ENCODE measurements around the gene STX18. TPM values are rescaled to one million over a fixed set of nuclear protein-coding genes. Genes with fewer than 3 reads are reported as not detected.

Gene STX18
- total RNA-seq, 1 donor from 2014 or later: 32.4 TPM

DNA sequence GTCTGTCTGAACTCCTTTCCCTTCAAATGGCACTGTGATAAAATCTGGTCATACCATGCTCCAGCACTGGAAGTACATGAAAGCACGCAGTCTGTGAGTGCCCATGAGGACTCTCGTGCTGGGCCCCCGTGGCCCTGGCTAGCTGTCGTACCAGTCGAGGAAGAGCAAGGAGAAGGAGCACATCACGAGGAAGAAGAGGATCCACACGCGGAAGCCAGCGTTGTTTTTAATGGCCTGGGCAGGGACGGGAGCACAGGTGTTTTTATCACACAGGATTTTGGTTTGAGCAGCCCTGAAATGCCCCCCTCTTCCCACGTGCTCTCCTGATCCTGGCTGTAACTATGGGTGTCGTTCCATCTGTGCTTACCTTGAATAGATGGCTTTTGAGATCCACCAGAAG lies 122.0 kb downstream of the STX18 start:
- DNase-seq (ENCODE audit: low spot score): no peak

GRCh38 chr4:4418676-4419390 lies 123.0 kb downstream of the STX18 start:
- DNase-seq (ENCODE audit: low spot score): no peak

- no peak for DNase-seq (ENCODE audit: low spot score)
These were observed 124.0 kb downstream of the STX18 start for GRCh38 chr4:4417886-4418285.

DNA sequence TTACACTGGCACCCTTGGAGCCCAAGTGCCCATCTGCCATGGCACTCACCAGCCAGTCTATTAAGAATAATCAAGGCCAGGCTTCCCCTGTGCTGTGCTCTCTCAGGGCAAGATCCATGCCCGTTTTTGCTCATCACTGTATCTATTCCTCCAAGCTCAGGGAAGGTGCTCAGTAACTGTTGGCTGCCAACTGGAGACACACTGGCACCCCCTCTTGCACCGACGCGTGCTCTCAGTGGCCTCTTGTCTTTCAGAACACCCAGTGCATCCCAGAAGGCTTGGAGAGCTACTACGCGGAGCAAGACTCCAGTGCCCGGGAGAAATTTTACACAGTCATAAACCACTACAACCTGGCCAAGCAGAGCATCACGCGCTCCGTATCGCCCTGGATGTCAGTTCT lies 124.9 kb downstream of the STX18 start:
- DNase-seq (ENCODE audit: low spot score): no peak

DNA sequence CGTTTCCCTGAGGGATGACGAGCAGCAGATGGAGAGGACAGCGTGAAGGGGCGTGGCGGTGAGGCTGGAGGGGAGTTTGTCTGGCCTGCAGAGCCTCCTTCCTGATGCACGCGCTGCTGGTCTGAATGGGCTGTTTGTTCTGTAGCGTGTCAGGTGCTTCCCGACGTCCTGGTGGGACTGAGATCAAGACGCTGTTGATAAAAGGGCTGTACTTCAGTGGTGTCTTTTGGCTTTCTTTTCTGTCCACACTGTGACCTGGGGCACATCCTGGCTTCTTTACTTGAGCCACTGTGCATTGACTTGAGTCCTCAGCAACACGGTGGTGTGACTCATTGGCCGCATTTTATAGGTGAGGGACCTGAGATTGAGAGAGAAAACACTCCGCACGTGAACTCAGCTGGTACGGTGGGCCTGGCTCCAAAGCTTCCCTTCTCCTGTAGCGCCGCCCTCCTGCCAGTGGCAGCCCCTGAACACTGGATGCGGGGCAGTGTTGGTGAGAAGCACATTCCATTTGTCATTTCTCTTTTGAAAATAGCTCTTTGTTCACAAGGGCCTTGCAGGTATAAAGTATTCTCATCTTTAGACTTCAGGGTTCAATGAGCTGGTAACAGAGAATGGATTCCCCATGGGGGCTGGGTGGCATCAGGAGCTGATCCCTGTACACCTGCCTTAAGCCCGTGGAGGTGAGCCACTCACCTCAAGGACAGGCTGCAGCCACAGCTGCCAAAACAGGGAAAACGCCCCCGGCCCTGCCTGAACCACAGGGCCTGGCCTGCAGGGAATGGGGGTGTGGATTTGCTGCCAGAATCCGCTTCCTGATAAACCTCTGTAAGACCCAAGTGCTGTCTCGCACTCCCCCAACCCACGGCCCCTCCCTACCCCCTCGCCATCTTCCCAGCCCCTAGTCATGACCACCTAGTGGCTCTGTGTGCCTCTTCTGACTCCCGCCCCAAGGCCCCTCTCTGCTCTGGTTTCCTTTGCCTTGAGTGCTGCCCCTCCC lies 125.7 kb downstream of the STX18 start:
- DNase-seq (ENCODE audit: low spot score): no peak

GRCh38 chr4:4415107-4415805 lies 126.6 kb downstream of the STX18 start:
- no peak for DNase-seq (ENCODE audit: low spot score)

- DNase-seq (ENCODE audit: low spot score): no peak
These were observed 128.0 kb downstream of the STX18 start for GRCh38 chr4:4413806-4414205.

- no peak for DNase-seq (ENCODE audit: low spot score)
These were observed 128.5 kb downstream of the STX18 start for GRCh38 chr4:4413373-4413725.

GRCh38 chr4:4412641-4413372 lies 129.0 kb downstream of the STX18 start:
- DNase-seq (ENCODE audit: low spot score): no peak

DNA sequence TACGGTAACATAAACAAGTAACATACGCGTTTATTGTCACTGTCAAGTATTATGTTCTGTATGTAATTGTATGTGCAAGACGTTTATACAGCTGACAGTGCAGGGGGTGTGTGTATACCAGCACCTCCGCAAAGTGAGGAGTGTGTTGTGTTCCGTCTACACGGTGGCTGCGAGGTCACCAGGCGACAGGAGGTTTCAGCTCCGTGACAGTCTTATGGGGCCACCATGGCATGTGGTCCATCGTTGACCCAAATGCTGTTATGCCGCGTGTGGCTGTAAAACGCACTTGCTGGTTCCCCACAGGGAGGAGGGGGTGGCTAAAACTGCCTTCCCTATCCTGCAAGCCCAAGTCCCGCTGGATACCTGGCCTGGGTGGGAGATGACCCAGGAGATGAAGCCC lies 129.9 kb downstream of the STX18 start:
- DNase-seq (ENCODE audit: low spot score): no peak

- no peak for DNase-seq (ENCODE audit: low spot score)
These were observed 131.6 kb downstream of the STX18 start for GRCh38 chr4:4410271-4410670.

DNA sequence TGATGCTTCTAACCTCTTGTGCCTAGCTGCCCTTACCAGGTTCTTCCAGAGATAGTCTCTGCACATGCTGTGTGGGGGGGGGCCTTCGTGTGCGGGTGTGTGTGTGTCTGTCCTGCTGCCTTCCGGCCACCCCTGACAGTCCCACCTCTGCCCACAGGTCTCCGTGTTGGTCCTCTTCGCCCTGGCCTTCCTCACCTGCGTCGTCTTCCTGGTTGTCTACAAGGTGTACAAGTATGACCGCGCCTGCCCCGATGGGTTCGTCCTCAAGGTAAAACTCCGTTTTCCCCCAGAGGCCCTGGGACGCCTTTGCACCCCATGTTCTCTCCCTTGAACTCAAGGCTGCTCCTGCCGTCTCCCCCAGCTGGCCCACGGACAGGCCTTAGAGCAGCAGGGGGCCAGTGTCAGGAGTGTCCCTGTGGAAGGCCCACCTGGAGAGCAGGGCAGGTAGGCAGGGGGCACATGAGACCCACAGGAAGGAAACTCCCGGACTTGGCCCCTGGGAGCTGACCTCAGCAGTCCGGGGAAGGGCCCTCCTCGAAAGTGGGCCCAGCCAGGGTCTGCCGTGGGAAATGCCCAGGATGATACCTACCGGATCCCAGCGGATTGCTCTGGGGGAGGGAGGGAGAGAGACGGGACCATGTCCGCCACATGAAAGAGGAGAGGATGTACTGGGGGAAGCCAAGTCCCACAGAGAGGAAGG lies 132.3 kb downstream of the STX18 start:
- DNase-seq (ENCODE audit: low spot score): no peak

GRCh38 chr4:4408576-4409335 lies 133.1 kb downstream of the STX18 start:
- no peak for DNase-seq (ENCODE audit: low spot score)

GRCh38 chr4:4408132-4408523 lies 133.7 kb downstream of the STX18 start:
- DNase-seq (ENCODE audit: low spot score): no peak

DNA sequence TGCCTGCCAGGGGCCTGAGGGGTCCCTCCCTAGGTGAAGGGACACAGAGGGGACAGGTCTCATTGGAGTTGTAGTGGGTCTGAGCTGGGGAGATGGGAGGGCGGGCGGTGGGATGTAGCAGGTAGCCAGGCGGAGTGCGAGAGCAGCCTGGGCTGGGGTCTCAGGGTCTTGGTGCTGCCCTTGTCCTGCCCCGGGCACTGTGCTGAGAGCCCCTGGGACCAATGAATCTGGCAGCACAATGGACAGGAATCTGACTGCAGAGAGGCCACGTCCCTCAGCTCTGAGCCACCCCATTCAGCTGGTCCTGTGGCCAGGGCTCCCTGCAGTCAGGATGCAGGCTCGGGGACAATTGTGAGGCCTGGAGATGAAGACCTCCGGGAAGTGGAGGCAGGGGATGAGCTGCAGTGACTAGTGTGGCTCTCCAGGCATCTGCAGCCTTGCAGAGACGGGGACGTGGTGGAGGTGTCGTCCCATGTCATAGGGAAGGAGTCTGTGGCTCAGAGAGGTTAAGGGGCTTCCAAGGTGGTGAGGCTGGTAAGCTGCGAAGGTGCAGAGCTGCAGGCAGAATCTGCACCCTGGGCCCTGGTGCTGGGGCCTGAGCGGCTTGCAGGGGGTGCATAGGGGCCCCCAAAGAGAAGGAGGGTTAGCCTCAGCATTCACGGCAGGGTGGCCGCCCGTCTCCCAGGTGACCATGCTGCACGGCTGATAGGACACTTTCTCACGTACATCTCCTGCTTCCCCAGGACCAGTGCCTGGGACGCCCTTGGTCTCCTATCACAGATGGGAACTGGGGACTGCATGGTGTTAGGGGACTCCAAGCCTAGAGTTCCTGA lies 134.3 kb downstream of the STX18 start:
- DNase-seq (ENCODE audit: low spot score): no peak

DNA sequence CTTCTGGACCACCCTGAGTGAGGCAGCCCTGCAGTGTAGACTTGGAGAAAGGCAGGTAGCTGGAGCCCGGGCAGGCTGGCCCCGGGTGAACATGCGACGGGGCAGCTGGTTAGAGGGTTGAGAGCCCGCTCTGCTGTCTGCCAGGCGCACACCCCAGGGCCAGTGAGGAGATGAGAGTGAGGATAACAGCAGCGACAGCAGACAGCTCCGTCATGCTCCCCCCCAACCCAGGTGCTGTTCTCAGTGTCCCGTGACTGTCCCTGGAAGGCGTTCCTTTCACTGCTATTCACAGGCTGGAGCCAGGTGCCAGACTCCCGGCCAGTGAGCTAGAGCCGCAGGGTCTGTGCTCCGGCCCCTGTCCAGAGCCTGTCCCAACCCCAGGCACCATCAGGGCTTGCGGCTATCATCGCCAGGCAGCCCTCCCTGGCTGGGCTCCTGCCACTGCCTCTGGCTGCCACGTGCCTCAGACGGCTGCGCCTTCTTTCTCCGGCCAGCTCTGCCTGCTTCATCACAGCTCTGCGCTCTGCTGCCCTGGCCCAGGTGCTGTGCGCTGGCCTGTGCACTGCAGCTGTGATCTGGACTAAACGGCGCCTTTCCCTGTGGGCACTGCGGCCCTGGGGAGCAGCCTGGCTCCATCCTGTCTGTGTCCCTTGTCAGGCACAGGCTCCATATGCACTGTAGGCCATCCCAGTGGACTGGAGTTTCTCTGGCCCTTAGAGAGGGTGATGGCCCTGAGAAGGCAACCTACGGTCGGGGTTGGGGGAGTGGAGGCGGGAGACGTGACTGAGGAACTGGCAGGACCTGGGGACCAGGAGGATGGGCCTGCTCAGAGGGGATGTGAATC lies 135.2 kb downstream of the STX18 start:
- DNase-seq (ENCODE audit: low spot score): no peak

DNA sequence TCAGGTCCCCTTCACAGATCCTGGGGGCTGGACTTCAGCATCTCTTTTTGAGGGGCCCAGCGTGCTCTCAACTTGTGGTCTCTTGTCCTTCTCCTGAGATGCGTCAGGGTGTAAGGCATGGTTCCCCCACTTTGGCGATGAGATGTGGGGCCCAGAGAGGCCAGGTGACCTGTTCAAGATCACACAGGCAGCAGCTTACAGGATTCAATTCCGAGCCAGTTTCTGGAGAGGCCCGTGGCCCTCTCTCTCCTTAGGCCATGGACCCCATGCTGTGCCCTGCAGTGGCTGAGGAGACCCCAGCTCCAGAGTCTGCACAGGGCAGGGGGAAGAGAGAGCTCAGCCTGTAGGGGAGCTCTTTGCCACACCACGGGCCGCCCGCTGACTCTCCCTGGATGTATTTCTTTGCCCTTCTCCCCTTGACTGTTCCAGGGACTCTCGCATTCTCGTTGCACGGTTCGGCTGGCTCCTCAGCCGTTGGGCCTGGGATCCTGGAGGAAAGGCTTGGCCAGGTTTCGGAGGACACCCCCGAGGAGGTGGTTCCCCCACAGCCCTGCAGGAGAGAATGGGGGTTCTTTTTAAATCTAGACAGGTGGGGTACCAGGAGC lies 136.4 kb downstream of the STX18 start:
- no peak for DNase-seq (ENCODE audit: low spot score)

- DNase-seq (ENCODE audit: low spot score): no peak
These were observed 138.9 kb downstream of the STX18 start for GRCh38 chr4:4402966-4403365.
